KOPT-K1 (cell line): ENCODE data around the gene PCDHGC5.

Experiments
- H3K27ac ChIP-seq: fragments of 200-600 bp; sonication (generic); 2 replicates; pipeline ENCODE4 v1.5.1; 2016; ENCODE audit warnings: antibody characterized with exemption, mild to moderate bottlenecking, low read depth, low read length; ENCODE audit not compliant: poor library complexity, severe bottlenecking
- H3K36me3 ChIP-seq: fragments of 200-600 bp; sonication (generic); 2 replicates; pipeline ENCODE4 v1.5.1; 2017; ENCODE audit warnings: antibody characterized with exemption, mild to moderate bottlenecking, low read length, moderate library complexity; ENCODE audit not compliant: insufficient read depth
- H3K9me3 ChIP-seq: fragments of 200-600 bp; sonication (generic); 2 replicates; pipeline ENCODE4 v1.5.1; 2017; ENCODE audit warnings: antibody characterized with exemption, low read length, mild to moderate bottlenecking; ENCODE audit not compliant: insufficient read depth, poor library complexity, severe bottlenecking

Gene PCDHGC5

GRCh38 chr5:141484641-141485311 lies 4.1 kb upstream of the PCDHGC5 start, which contains the start of gene PCDHGC4:
TSS of gene PCDHGC4 (plus strand) at chr5:141485030. CDS start at chr5:141485174, 144 bp downstream.
- Histone ChIP-seq H3K9me3 (peaks cover 8% of the 10 kb centered on the region), H3K36me3 (no peaks in the 10 kb centered on the region), H3K27ac (no peak within 1 kb of the TSS)

- peaks cover 8% of the 10 kb centered on the region for H3K9me3 ChIP-seq
- no peak overlapping the region for H3K27ac ChIP-seq
- H3K36me3 ChIP-seq = no peaks in the 10 kb centered on the region
Measured at GRCh38 chr5:141485321-141486055, 3.4 kb upstream of the PCDHGC5 start.

GRCh38 chr5:141486091-141486490 lies 2.8 kb upstream of the PCDHGC5 start:
- no peaks in the 10 kb centered on the region for H3K36me3 ChIP-seq
- H3K27ac ChIP-seq = no peak overlapping the region
- peaks cover 8% of the 10 kb centered on the region for H3K9me3 ChIP-seq

GRCh38 chr5:141487131-141487530 lies 1.8 kb upstream of the PCDHGC5 start:
- Histone ChIP-seq H3K9me3 (peaks cover 8% of the 10 kb centered on the region), H3K27ac (no peak overlapping the region), H3K36me3 (no peaks in the 10 kb centered on the region)

- Histone ChIP-seq H3K27ac (no peak overlapping the region), H3K36me3 (no peaks in the 10 kb centered on the region), H3K9me3 (peaks cover 8% of the 10 kb centered on the region)
Measured at GRCh38 chr5:141489841-141490240, 960 bp downstream of the PCDHGC5 start.

GRCh38 chr5:141490271-141490670 lies 1.4 kb downstream of the PCDHGC5 start:
- Histone ChIP-seq H3K36me3 (no peaks in the 10 kb centered on the region), H3K9me3 (peaks cover 5% of the 10 kb centered on the region), H3K27ac (no peak overlapping the region)

GRCh38 chr5:141490771-141491170 lies 1.9 kb downstream of the PCDHGC5 start:
- Histone ChIP-seq H3K27ac (no peak overlapping the region), H3K36me3 (no peaks in the 10 kb centered on the region), H3K9me3 (peaks cover under 1% of the 10 kb centered on the region)

- Histone ChIP-seq H3K36me3 (no peaks in the 10 kb centered on the region), H3K27ac (no peak overlapping the region), H3K9me3 (no peaks in the 10 kb centered on the region)
Measured at GRCh38 chr5:141491323-141492167, 2.7 kb downstream of the PCDHGC5 start.

GRCh38 chr5:141492168-141492885 lies 3.4 kb downstream of the PCDHGC5 start:
- no peak overlapping the region for H3K27ac ChIP-seq
- H3K9me3 ChIP-seq = no peaks in the 10 kb centered on the region
- no peaks in the 10 kb centered on the region for H3K36me3 ChIP-seq

- no peaks in the 10 kb centered on the region for H3K9me3 ChIP-seq
- no peak overlapping the region for H3K27ac ChIP-seq
- no peaks in the 10 kb centered on the region for H3K36me3 ChIP-seq
Measured at GRCh38 chr5:141493500-141494422, 4.9 kb downstream of the PCDHGC5 start.

- H3K9me3 ChIP-seq = no peaks in the 10 kb centered on the region
- no peaks in the 10 kb centered on the region for H3K36me3 ChIP-seq
- H3K27ac ChIP-seq = no peak overlapping the region
Measured at GRCh38 chr5:141494761-141495452, 6.0 kb downstream of the PCDHGC5 start.

- Histone ChIP-seq H3K27ac (no peak overlapping the region), H3K36me3 (no peaks in the 10 kb centered on the region), H3K9me3 (no peaks in the 10 kb centered on the region)
Measured at GRCh38 chr5:141495453-141495811, 6.6 kb downstream of the PCDHGC5 start.

GRCh38 chr5:141496038-141496437 lies 7.2 kb downstream of the PCDHGC5 start:
- no peak overlapping the region for H3K27ac ChIP-seq
- H3K36me3 ChIP-seq = no peaks in the 10 kb centered on the region
- no peaks in the 10 kb centered on the region for H3K9me3 ChIP-seq
